Iris pigment epithelial cell (primary cell): Measurements from ENCODE around the gene ZDHHC14.

Experiments used
- DNase-seq: peaks from one replicate; pipeline ENCODE4 v3.0.0-alpha.2; 2011; ENCODE audit warnings: low read depth

Gene ZDHHC14

DNA sequence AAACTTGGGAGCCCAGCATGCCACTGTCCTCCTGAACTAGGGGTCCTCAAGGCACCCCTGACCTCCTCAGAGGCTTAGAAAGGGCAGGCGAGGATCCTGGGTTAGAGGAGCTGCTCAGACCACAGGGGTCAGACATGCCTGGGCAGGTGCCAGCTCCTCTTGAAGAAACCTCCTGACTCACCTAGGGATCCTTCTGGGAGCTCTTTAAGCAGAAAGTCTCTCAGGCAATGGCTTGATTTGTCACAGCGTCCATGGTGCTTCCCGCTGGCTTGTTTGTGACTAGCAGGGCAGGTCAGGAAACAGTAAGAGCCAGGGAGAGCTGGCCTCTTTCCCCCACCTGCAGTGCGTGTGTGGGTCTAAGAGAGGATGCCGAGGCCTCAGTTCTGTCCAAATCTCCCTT is 267.6 kb downstream of the ZDHHC14 start:
- peak; percentile 17 for DNase-seq

DNA sequence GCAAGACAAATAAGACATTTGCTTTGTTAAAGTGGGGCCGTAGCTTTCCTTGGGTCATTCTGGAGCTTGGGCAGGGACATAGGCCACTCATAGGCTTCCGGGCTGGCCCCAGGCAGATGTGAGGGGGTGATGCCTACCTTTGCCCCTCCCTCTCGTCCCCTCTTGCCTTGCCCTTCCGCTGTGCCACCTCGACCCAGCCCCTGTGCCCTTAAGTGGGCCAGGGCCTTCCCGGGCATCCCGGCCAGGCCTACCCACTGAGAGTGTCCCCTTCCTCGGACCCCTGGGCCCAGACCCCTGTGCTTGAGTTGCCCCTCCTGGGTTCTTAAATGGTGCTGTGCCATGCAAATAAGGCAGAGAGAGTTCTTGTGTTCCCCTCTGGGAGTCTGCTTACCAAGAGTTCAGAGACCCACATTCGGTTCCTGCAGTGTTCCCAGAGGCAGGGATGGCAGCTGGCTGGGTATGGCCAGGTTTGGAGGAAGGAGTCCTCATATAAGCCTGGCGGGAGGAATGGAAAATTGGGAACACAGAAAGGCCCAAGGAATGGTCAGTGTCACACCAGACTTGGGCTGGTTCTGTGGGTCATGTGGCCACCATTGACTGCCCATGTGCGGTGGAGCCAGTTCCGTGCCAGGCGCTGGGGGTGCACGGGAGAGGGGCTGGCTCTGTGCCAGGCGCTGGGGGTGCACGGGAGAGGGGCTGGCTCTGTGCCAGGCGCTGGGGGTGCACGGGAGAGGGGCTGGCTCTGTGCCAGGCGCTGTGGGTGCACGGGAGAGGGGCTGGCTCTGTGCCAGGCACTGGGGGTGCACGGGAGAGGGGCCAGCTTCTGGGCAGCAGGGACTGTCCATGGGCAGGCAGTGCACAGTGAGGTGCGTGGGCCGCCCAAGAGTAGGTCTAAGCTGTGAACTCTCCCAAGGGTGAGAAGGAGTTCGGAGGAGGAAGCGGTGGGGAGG is 268.6 kb downstream of the ZDHHC14 start:
- no peak for DNase-seq

DNA sequence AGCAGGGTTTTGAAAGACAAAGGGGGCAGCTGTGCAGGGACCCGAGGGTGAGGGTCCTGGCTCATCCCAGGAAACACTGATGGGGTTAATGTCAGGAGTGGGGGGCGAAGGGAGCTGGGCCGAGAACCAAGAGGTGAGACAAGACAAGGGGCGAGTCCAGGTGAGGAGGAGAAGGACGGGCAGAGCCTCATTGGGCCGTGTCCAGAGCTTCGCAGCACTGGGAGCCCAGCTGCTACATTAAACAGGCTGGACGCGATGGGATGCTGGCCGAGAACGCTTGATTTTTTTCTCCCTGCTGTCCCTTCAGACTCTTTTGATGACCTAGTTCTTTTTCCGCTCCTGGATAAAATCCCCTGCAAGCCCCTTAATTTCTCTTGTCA is 269.3 kb downstream of the ZDHHC14 start:
- DNase-seq = no peak

DNA sequence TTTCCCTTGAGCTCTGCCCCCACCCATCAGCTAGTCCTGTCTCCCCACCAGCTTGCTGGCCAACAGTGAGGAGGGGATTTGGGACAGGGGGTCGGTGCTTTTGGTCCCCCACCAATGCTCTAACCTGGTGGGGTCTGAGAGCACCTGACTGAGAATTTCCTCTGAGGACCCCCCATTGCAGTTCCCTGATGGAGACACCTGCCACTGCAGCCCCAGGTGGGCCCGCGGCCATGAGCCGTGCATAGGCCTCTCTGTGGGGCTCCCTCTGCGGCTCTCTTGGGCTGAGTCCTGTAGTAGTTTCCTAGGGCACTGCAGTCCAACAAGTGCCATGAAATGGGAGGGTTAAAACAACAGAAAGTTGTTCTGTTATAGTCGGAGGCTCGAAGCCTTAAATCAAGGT is 269.8 kb downstream of the ZDHHC14 start:
- no peak for DNase-seq

DNA sequence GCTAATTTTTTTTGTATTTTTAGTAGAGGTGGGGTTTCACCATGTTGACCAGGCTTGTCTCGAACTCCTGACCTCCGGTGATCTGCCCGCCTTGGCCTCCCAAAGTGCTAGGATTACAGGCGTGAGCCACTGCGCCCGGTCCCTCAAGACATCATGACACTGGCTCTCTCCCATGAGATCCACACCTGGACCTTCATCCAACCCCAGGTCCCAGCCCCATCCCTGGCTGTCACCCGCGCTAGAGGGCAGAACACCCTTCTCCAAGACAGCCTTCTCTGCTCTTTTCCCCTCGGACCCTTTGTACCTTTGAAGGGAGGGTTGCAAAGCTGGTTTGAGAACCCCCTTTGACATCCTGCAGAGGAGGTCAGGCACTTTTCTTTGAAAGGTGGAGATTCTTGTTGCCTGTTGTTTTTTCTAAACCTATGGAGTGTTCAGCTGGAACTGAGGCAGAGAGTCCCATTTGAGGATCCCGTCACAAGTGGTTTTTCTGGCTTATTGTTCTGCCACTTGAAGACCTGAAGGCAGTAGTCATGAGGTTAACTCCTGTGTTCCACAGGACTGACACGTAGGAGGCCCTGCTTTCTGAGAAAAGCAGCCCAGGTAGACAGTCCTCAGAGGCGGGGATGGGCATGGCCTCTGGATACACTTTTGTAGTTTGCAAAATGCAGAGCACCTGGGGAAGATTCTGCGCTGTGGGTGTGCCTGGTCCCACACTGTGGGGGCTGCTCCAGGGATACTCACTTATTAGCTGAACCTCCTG is 270.9 kb downstream of the ZDHHC14 start:
- no peak for DNase-seq

DNA sequence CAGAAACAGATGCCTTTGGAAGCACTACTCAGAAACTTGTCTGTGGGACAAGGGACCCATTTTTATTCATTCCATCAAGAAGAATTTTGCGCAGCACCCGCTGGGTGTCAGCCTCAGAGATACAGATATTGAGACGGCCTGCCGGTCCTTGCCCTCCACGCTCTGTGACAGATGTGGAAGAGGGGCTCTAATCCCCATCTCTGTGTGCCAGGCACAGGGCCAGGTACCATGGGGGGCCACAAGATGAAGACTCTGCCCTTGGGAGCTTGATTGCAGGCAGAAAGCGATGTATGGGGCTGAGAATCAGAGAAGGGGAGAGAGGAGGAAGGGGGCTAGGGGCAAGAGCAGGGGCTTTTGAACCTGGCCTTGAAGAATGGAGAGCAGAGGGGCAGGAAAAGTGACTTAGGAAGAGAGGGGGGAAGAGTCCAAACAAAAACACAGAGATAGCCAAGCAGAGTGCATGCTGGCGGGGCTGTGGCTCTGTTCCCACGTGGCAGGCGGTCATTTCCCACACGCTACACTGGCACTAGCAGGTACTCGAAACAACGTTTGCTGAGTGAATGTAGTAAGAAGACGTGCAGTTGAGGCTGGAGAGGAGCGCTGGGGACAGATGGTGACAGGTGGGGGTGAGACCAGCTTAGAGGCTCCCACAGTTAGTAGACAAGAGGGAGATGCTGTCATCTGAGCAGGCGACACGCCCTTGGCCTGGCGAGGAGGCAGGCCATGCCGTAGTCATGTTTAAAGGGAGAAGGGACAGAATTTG is 271.8 kb downstream of the ZDHHC14 start:
- no peak for DNase-seq

DNA sequence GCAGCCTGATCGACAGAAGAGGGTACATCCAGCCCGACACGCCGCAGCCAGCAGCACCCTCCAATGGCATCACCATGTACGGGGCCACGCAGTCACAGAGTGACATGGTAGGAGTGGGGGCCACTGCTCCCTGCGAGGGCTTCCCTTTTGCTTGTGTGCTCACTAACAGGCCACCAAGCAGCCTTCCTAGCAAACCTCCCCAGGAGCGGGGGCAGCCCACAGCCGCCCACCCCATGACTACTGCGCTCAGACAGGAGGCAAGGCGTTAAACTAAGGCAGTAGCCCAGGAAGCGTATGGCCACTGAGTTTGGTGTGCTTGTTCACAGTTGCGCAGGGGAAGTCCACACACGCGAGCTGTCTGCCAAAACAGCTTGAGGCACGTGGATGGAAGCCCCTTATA is 272.5 kb downstream of the ZDHHC14 start:
- DNase-seq = no peak

DNA sequence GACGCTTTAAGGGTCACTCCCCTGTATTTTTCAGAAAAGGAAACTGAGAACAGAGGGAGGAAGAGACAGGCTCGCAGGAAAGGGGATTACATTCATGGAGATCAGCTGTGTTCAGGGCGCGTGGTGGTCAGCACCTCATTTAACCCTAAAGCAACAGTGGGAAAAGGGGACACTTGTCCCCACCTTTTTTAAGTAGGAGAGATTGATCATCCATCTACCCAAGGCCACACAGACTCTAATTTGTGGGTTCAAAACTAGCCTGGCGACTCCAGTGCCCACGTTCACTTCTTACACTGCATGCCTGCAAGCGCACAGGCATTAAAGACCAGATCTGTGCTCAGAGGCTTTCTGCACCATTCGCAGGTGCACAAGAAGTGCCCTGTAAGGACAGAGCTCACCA is 274.1 kb downstream of the ZDHHC14 start:
- DNase-seq = no peak

DNA sequence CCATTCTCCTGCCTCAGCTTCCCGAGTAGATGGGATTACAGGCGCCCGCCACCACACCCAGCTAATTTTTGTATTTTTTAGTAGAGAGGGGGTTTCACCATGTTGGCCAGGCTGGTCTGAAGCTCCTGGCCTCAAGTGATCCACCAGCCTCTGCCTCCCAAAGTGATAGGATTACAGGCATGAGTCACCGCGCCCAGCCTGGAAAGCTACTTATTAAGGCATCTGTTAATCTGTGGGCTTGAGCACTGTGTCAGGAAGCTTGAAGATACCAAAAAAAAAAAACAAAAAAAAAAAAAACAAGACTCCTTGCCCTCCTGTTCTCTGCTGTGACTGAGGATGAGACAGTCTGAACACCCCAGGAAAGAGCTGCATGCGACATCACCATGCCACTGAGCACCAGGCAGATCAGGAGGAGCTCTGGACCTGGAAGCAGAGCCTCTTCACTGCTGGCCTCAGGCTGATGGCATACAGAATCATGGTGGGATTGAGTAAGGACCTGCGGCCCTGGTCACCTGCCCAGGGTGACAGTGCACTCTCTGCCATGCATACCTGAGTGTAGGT is 275.5 kb downstream of the ZDHHC14 start:
- peak; percentile 58 for DNase-seq

DNA sequence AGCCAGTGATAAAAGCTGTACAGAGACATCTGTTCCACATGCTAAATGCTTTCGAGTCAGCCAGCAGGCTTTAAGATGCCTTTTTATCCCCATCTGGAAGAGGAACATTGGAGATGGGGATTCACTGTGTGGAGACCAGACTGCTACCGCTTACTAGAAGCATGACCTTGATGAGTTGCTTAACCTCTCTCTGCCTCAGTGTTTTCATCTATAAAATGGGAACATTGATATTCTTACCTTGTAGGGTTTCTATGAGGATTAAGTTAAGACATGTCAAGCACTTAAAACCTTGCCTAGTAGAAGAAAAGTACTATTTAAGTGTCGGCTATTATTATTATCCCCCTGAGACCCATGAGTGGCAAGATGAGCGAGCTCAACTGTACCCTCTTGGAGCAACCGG is 276.8 kb downstream of the ZDHHC14 start:
- no peak for DNase-seq

DNA sequence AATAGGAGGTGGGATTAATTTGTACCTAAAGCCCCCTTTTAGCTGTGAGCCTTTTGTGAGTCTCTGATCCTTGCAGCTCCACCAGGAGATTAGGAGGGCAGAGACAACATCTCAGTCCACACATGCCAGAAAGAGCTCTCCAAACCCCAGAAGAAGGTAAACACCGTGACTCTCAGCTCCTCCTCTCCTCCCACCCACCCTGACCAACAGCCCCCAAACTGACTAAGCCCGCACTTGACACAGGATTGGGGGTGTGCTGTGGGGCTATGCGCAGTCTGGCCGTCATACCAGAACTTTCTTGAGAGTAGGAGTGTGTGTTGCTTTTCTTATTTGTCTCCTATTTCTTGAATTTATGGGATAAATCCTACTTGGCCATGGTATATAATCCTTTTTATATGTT is 277.3 kb downstream of the ZDHHC14 start:
- no peak for DNase-seq

DNA sequence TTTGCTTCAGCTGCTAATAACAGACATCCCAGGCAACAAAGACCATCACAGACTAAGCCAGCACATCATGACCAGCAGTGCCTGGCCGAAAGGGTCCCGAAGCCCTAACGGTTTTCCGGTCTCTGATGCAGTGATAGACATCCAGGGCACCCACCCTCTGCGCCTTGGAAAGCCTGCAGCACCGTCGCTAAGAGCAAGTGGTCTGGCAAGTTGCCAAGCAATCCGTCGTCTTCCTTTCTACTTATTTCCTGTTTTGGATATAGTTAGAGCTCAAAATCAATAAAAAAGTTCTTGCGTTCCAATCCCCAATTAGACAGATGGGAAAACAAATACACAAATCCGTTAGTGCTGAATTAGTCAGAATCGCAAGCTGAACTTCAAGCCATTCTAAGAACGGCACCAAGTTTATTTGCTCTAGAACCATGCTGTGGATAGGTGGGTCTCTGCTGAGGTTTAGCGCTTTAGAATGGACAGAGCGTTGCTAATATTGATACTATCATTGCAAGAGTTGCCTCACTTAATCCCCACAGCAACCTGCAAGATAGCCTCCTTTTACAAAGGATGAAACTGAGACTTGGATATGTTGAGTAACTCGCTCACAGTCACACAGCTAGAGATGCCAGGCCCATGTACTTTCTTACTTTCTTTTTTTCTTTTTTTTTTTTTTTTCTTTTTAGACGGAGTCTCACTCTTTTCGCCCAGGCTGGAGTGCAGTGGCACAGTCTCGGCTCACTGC is 278.7 kb downstream of the ZDHHC14 start:
- no peak for DNase-seq

DNA sequence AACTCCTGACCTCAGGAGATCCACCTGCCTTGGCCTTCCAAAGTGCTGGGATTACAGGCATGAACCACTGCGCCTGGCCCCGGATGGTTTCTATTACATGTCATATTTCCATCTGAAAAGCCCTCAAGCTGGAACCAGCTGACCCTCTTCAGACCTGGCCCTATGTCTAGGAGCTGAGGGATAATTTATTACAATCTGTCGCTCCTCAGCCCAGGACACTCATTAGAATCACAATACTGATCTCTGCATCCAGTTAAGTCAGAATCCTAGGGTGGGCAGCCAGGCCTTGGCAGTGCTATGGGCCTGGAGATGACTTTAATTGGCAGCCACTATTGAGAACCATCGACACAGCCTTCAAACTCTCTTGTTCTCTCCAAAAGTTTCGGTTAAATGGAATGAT is 279.4 kb downstream of the ZDHHC14 start:
- DNase-seq = no peak

DNA sequence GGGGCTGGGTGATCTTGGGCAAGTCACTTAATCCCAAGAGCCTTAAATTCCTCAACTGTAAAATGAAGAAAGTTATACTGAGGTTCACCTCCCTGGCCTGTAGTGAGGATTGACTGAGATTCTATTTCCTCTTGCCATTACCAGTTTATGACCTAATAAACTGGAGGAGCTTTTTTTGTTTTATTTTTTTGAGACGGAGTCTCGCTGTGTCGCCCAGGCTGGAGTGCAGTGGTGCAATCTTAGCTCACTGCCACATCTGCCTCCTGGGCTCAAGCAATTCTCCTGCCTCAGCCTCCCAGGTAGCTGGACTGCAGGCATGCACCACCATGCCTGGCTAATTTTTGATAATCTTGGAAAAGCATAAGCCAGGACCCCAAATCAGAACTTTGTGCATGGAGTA is 280.7 kb downstream of the ZDHHC14 start:
- DNase-seq = no peak

DNA sequence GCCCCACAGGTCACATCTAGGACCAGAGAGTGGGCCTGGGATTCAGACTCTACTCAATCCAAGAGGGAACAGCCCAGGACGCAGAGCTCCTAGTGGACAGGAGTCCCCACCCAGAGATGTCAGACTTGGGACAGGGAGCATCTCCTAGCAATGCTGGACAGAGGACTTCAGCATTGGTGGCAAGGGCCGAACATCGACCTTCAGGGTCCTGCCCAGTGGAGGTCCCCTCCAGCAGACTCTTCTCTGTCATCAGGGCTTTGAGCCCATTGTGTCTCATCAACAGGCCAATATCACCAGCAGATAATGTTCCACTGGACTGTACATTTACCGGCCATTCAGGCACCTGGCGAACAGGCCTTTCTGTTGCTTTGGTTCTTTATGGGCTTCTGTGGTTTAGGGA is 282.3 kb downstream of the ZDHHC14 start:
- no peak for DNase-seq

DNA sequence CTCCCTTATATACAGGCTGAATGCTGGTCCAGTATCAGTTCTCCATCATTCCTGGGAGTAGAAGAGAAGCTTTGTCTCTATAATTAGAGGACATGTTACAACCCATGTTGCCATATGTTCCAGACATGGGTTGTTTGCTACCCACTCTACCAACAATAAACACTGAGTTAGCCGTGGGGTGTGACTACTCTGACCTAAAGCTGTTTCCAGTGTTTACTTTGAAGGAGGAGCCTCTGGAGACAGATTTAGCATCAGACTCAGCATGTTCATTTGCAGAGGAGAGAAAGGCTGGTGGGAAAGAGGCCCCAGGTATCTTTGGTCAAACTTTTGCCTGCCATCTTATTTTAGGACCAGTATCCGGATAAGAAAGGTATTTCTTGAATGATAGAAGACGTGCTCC is 284.2 kb downstream of the ZDHHC14 start:
- no peak for DNase-seq

DNA sequence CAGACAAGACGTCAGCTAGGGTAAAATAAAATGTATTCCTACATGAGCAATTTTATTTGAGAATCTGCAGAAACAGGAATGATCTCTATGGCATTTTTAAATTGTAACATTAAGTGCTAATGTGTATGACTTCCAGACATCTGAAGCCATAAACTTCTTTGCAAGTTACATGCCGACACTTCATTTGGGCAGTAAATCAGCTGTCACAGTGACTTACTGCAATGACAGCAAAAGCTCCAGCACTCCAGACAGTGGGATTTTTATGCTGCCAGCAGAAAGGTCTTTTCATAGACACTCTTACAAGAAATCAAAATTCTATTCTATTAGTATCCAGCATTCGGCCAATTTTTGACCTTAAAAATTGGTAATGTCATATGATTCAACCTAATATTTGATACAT is 285.7 kb downstream of the ZDHHC14 start:
- DNase-seq = no peak

DNA sequence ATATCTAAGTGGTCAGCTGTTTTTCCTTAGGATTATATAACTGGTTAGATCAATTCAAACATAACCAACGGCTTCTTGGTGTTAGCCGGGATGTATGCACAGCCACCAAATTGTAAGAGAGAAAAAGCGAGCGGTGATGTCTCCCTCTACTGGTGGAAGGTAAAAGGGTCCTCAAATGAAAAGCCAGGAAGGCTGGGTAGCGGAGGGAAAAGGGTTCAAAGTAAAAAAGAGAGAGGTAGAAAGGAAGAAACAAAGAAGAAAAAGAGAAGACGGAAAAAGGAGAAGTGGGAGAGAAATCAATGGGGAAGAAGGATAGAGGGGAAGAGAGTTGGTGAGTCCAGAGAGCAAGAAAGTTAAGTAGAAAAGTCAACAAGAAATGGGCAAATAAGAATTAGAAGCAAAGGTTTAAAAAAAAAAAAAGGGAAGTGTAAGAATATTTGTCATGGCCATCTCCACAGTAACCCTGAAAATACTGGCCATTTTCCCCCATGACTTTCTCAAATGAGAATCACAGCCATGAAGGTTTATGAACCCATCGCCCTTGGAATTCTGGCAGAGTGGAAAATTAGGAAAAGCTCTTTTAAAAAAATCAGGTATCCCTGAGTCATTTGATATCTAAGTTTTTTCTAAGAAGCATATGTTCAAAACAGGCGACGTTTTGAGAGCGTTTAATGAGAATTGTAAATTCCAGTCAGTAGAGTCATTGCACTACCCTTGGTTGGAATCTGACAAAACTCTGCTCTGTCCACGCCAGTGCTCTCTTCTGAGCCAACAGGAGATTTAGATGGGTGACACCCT is 286.4 kb downstream of the ZDHHC14 start:
- DNase-seq = peak; percentile 59

DNA sequence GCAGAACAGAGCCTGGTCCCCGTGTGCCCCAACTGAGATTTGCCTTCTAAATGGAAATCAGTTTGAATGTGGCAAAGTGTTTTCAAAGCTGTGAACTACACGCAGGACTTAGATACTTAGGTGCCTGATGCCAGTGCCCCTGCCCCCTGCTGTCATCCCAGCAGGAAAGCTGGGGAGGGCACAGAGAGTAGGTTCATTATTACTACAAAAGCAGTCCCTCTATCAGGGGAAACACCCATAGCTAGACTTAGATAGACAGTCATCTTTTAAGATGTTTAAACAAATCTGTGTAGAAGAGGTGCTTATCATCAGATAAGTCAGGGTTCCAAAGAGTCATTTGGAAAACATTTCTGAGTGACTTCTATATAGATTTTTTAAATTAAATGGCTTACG is 287.0 kb downstream of the ZDHHC14 start:
- DNase-seq = no peak

DNA sequence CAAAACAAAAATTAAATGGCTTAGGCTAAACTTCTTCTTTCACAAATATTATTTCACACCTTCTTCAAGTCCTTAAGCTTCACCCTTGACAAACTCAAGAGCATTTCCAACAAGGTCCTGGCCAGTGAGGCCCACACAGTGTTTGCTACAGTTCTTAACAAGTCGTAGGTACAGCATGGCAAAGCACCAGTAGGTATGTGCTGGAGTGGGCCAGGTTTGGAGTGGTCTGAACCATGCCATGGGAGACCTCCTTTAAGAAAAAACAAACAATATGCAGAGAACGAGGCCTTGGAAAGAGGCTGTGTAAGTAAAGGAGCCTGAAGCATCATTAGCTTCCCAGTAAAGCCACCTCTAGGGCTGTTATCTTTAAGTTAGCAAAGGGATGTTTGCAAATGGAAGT is 287.7 kb downstream of the ZDHHC14 start:
- no peak for DNase-seq

DNA sequence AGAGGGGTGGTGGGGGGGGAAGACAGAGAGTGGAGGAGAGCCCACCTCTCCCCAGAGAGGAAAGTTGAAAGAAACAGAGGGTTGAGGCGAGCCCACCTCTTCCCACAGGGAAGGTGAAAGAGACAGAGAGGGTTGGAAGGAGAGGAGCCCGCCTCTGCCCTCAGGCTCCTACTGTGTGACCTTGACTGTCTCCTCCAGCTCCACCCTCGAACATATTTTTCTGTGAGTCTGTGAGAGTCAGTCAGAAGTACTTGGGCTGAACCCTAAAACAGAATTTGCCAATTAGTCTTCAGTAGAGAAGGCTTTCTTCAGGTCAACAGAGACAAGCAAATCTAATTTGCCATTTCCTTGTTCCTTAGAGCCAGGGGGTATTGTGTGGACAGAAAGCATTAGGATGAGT is 288.3 kb downstream of the ZDHHC14 start:
- DNase-seq = no peak
